Pulmonary artery endothelial cell (primary cell): ENCODE results near the gene MPO. TPM values are rescaled to one million over a fixed set of nuclear protein-coding genes. Genes with fewer than 3 reads are reported as not detected.

Source experiments
- DNase-seq: peaks from one replicate; pipeline ENCODE4 v3.0.0-alpha.2; 2011; ENCODE audit warnings: low read depth, low spot score
- total RNA-seq: library from RNA; depleted of rRNA; stranded (reverse); fragments of >200 nt; gene quantifications from 2 replicates; pipeline ENCODE4 v1.2.3, GENCODE V29; 2014

Gene MPO
- total RNA-seq: under 0.01 TPM in 1 of 2 replicates, not detected in the other

- DNase-seq: no peak
These were observed at the start of gene MPO for GRCh38 chr17:58280480-58281217. Gene MPO, minus strand, starts transcription at chr17:58280935. Its CDS starts 177 bp downstream, at chr17:58280758.

- no peak for DNase-seq
These were observed 49.2 kb upstream of the MPO start for GRCh38 chr17:58329810-58330537.

- DNase-seq: no peak
These were observed 48.5 kb upstream of the MPO start for GRCh38 chr17:58329035-58329809.

GRCh38 chr17:58328195-58329034, 47.7 kb upstream of the MPO start, which contains the start of gene TSPOAP1:
Gene TSPOAP1, minus strand, starts transcription at chr17:58328795. Its CDS starts 875 bp downstream, at chr17:58327920.
- DNase-seq: no peak

GRCh38 chr17:58327363-58328194, 46.8 kb upstream of the MPO start:
- DNase-seq: no peak

GRCh38 chr17:58326609-58327362, 46.1 kb upstream of the MPO start:
- no peak for DNase-seq

- DNase-seq: no peak
These were observed 45.3 kb upstream of the MPO start for GRCh38 chr17:58325976-58326468.

GRCh38 chr17:58325289-58325726, 44.6 kb upstream of the MPO start:
- DNase-seq: no peak

- DNase-seq: no peak
These were observed 43.9 kb upstream of the MPO start for GRCh38 chr17:58324409-58325288.

- no peak for DNase-seq
These were observed 43.3 kb upstream of the MPO start for GRCh38 chr17:58324056-58324408.

- DNase-seq: no peak
These were observed 42.8 kb upstream of the MPO start for GRCh38 chr17:58323366-58324055.

GRCh38 chr17:58322581-58323185, 41.9 kb upstream of the MPO start:
- DNase-seq: no peak

GRCh38 chr17:58321571-58322525, 41.1 kb upstream of the MPO start:
- no peak for DNase-seq

GRCh38 chr17:58320570-58321323, 40.0 kb upstream of the MPO start:
- no peak for DNase-seq

- DNase-seq: no peak
These were observed 39.4 kb upstream of the MPO start for GRCh38 chr17:58320163-58320558.
